Suprapubic skin (tissue), 4 donors: ENCODE measurements around the gene DNAJC5. TPM values are rescaled to one million over a fixed set of nuclear protein-coding genes. Genes with fewer than 3 reads are reported as not detected.
A peak's percentile ranks its signal among the peaks of the same experiment; 100 is the strongest.

Experiments
- DNase-seq, 2 donors: peaks; one replicate each; pipeline ENCODE4 v3.0.0-alpha.2; 2019; ENCODE audit warnings: low spot score in 2 of 2
- H3K27ac ChIP-seq: fragments of 200-600 bp; sonication (generic); one replicate; pipeline ENCODE4 v1.5.1; 2019
- H3K27me3 ChIP-seq: fragments of 200-600 bp; sonication (generic); one replicate; pipeline ENCODE4 v1.5.1; 2019
- H3K36me3 ChIP-seq: fragments of 200-600 bp; sonication (generic); one replicate; pipeline ENCODE4 v1.5.1; 2019
- H3K4me1 ChIP-seq: fragments of 200-600 bp; sonication (generic); one replicate; pipeline ENCODE4 v1.5.1; 2019
- H3K4me3 ChIP-seq: fragments of 200-600 bp; sonication (generic); one replicate; pipeline ENCODE4 v1.5.1; 2019; ENCODE audit warnings: mild to moderate bottlenecking
- H3K9me3 ChIP-seq: fragments of 200-600 bp; sonication (generic); one replicate; pipeline ENCODE4 v1.5.1; 2019
- EP300 ChIP-seq: sonication (generic); formaldehyde crosslinking; IDR thresholded peaks from one replicate; pipeline ENCODE4 v1.6.1; 2017; ENCODE audit warnings: antibody characterized with exemption
- POLR2A ChIP-seq, 2 donors: fragments of 450-650 bp; IDR thresholded peaks; one replicate each; pipeline ENCODE4 v1.6.1; 2017; ENCODE audit warnings: antibody characterized with exemption in 2 of 2, mild to moderate bottlenecking in 2 of 2, moderate library complexity in 2 of 2
- POLR2AphosphoS5 ChIP-seq, 3 donors: sonication (generic); formaldehyde crosslinking; IDR thresholded peaks; one replicate each; pipeline ENCODE4 v1.6.1; 2017; ENCODE audit warnings: antibody characterized with exemption in 3 of 3
- WGBS: methylation state at CpG from one replicate; pipeline ENCODE4 v1.1.5; 2018; 5-methylcytosine and 5-hydroxymethylcytosine counted together
- total RNA-seq, 4 donors: library from RNA; depleted of rRNA; stranded (reverse); fragments of >200 nt; gene quantifications; one replicate each; pipeline ENCODE4 v1.1.0, GENCODE V29; 2016
- TF ChIP-seq, protein P1 (sequence below), 2 donors: fragments of 200-600 bp in 1 of 2; fragments of 450-650 bp in 1 of 2; sonication (generic) in 1 of 2; IDR thresholded peaks; one replicate each; pipeline ENCODE4 v1.5.1; 2016 to 2019; ENCODE audit warnings: antibody characterized with exemption in 2 of 2, mild to moderate bottlenecking in 1 of 2, moderate library complexity in 1 of 2

Gene DNAJC5
- total RNA-seq, 4 donors from 2014 or later: 36.4 to 62.0 (median 53.7) TPM

DNA sequence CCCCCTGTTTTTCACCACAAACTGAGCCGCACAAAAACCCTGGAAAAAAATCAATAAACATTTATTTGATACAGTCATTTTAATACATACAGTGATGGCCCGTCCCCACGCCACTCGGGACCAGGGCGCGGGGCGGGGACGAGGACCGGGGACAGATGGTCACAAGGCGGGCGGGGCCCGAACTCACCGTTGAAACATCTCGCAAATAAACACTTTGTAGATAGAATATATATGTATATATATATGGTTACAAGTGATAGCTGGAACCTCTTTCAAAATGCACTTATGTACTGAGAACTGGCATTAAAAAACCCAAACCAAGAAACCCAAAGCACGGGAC, 61.7 kb downstream of the DNAJC5 start:
- Histone ChIP-seq H3K27ac (peak overlapping the region; percentile 64), H3K4me1 (peaks cover 60% of the 10 kb centered on the region), H3K9me3 (no peaks in the 10 kb centered on the region), H3K36me3 (peaks cover 28% of the 10 kb centered on the region), H3K27me3 (no peaks in the 10 kb centered on the region), H3K4me3 (peak overlapping the region; percentile 82)
- TF ChIP-seq POLR2A (IDR thresholded peaks at IDR 0.05) (no peak), EP300 (no peak), POLR2AphosphoS5 (IDR thresholded peaks at IDR 0.05) (no peak)
- TF ChIP-seq, protein P1, sequence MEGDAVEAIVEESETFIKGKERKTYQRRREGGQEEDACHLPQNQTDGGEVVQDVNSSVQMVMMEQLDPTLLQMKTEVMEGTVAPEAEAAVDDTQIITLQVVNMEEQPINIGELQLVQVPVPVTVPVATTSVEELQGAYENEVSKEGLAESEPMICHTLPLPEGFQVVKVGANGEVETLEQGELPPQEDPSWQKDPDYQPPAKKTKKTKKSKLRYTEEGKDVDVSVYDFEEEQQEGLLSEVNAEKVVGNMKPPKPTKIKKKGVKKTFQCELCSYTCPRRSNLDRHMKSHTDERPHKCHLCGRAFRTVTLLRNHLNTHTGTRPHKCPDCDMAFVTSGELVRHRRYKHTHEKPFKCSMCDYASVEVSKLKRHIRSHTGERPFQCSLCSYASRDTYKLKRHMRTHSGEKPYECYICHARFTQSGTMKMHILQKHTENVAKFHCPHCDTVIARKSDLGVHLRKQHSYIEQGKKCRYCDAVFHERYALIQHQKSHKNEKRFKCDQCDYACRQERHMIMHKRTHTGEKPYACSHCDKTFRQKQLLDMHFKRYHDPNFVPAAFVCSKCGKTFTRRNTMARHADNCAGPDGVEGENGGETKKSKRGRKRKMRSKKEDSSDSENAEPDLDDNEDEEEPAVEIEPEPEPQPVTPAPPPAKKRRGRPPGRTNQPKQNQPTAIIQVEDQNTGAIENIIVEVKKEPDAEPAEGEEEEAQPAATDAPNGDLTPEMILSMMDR (IDR thresholded peaks at IDR 0.05): no peak
- 0% methylated on average over 15 of the region's 15 CpGs for WGBS
- no peak for DNase-seq

DNA sequence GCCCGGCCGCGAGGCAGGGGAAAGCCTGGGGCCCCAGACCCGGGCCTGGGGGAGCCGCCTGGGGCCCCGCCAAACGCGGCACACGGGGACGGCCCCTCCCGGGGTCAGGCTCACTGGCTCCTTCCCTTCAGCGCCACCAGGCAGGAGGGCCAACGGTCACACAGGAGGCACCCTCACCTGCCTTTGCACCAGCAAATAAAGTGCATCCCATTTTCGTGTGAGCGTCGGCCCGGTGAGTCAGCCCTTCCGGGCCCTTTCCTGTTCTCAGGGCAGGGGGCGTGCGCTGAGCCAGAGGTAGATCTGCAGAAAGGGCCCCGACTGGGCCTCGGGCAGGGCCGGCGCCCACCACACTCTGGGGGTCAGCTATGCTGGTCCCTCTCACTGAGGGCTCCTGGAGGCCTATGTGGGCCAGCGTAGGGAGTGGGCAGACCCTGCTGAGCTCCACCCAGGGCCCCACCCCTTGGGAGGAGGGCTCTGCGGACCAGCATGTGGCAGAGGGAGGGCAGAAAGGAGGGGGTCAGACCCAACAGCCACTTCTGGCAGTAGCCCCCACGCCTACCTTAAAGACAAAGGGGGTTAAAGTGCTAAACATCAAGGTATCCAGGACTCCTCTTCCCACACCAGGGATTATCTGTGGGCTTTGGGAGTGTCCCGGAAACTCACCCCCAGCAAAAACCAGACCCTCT, 62.2 kb downstream of the DNAJC5 start:
- peaks cover 33% of the 10 kb centered on the region for H3K36me3 ChIP-seq
- H3K27me3 ChIP-seq: no peaks in the 10 kb centered on the region
- no peaks in the 10 kb centered on the region for H3K9me3 ChIP-seq
- peak overlapping the region; percentile 82 for H3K4me3 ChIP-seq
- WGBS: 1% methylated on average over 25 of the region's 28 CpGs
- TF ChIP-seq POLR2A (IDR thresholded peaks at IDR 0.05): no peak
- peak in 1 of 3 donors; percentile 8 for TF ChIP-seq POLR2AphosphoS5 (IDR thresholded peaks at IDR 0.05)
- TF ChIP-seq EP300: no peak
- TF ChIP-seq, protein P1 (IDR thresholded peaks at IDR 0.05): peak in 1 of 2 donors; percentile 11
- DNase-seq: peak in 1 of 2 donors; percentile 84
- H3K4me1 ChIP-seq: peaks cover 55% of the 10 kb centered on the region
- H3K27ac ChIP-seq: peak overlapping the region; percentile 64

DNA sequence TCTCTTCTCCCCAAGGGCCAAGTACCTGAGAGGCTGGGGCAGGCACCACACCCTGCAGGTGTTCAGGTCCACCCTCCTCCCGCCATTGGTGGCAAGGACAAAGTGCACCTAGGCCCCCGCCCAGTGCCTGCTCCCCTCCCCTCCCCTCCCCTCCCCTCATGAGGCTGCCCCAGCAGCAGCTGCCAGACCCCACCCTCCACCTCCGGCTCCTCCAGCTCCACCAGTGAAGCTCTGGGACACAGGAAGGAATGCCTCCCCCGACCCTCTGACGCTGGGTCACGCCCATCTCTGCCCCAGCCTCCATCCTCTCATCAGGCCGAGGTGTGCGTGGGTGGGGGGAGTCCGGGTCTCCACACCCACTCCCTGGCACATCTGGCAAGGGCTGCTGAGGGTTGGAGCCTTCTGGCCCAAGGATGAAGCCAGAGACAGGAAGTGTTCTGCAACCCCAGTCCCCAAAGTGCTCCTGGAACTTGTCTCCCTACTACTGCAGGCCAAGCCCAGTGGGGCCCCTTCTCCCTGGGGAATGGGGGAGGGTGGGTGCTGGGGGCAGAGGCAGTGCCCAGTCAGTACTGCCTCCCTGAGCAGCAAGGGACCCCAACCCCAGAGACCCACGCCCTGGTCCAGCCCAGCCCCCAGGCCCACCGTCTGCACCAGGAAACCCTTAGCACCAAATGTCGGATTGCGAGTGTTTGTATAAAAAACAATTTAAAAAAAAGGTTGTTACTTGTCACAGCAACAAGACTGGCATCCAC, 62.9 kb downstream of the DNAJC5 start:
- peak overlapping the region; percentile 82 for H3K4me3 ChIP-seq
- H3K4me1 ChIP-seq: peaks cover 47% of the 10 kb centered on the region
- WGBS: 35% methylated on average over 11 of the region's 13 CpGs

DNA sequence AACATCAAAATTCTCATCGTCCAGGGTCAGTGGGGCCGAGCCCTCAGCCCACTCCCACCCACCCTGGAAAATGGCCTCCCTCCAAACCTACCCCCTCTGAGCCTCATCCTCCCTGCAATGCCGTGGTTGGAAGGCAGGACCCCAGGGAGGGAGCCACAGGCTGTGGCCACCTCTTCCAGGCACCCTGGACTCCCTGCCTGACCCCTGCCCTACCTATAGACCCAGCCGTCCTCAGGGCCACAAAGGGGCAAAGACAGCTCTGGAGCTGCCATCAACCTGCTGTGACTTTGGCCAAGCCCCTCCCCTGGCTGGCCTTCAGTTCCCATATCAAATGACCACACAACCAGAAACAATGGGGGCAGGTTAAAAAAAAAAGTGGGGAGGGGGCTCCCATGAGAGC, 63.5 kb downstream of the DNAJC5 start:
- no peak overlapping the region for H3K27ac ChIP-seq
- no peak for DNase-seq
- peaks cover 46% of the 10 kb centered on the region for H3K36me3 ChIP-seq
- no peaks in the 10 kb centered on the region for H3K27me3 ChIP-seq
- 70% methylated on average over 4 of the region's 4 CpGs for WGBS
- no peak overlapping the region for H3K4me3 ChIP-seq
- H3K9me3 ChIP-seq: no peaks in the 10 kb centered on the region
- TF ChIP-seq POLR2A (IDR thresholded peaks at IDR 0.05): no peak
- TF ChIP-seq POLR2AphosphoS5 (IDR thresholded peaks at IDR 0.05): no peak
- TF ChIP-seq, protein P1 (IDR thresholded peaks at IDR 0.05): no peak
- no peak for TF ChIP-seq EP300
- H3K4me1 ChIP-seq: peaks cover 41% of the 10 kb centered on the region

More for the DNA sequence above, 62.9 kb downstream of the DNAJC5 start:
- no peaks in the 10 kb centered on the region for H3K27me3 ChIP-seq
- H3K27ac ChIP-seq: peak overlapping the region; percentile 64
- TF ChIP-seq POLR2AphosphoS5 (IDR thresholded peaks at IDR 0.05): no peak
- TF ChIP-seq POLR2A (IDR thresholded peaks at IDR 0.05): no peak
- TF ChIP-seq, protein P1 (IDR thresholded peaks at IDR 0.05): no peak
- no peak for TF ChIP-seq EP300
- peaks cover 40% of the 10 kb centered on the region for H3K36me3 ChIP-seq
- peak in 1 of 2 donors; percentile 77 for DNase-seq
- H3K9me3 ChIP-seq: no peaks in the 10 kb centered on the region
